Activated CD4-positive, alpha-beta T cell treated with anti-CD3 and anti-CD28 coated beads, Interleukin-2, amount 50 U/mL, for 16 hours (primary cell): ENCODE measurements around the gene KLHDC2.
A peak's percentile ranks its signal among the peaks of the same experiment; 100 is the strongest.
"Not testable (repeated sequence)": the region's sequence is repeated elsewhere in the genome, so short reads cannot be mapped to it uniquely, and the experiment has no call there.

Experiments used
- DNase-seq: peaks from one replicate; pipeline ENCODE4 v3.0.0-alpha.2; 2020

The KLHDC2 gene, protein sequence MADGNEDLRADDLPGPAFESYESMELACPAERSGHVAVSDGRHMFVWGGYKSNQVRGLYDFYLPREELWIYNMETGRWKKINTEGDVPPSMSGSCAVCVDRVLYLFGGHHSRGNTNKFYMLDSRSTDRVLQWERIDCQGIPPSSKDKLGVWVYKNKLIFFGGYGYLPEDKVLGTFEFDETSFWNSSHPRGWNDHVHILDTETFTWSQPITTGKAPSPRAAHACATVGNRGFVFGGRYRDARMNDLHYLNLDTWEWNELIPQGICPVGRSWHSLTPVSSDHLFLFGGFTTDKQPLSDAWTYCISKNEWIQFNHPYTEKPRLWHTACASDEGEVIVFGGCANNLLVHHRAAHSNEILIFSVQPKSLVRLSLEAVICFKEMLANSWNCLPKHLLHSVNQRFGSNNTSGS

GRCh38 chr14:49767571-49768300 is at the start of gene KLHDC2:
Gene KLHDC2 (plus strand): TSS chr14:49768153. CDS start chr14:49768469, 316 bp downstream.
- DNase-seq, result peak; percentile 92

GRCh38 chr14:49720744-49721143 is 47.2 kb upstream of the KLHDC2 start:
- DNase-seq, result no peak

- DNase-seq, result not testable (repeated sequence)
These were observed 46.1 kb upstream of the KLHDC2 start for GRCh38 chr14:49721733-49722435.

DNA sequence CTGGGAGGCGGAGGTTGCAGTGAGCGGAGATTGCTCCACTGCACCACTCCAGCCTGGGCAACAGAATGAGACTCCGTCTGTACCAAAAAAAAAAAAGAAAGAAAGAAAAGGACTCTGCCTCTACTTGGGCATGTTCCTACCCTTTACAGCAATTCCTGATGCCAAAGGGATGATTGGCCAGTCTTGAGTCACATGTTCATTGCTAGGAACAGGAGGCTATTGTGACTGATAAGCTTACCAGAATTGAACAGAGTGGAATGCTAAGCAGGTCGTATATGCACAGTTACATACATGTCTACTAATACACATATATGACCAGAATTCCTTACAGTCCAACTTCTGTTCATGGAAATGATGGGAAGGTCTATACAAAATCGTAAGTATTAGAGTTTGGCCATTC is 40.8 kb upstream of the KLHDC2 start:
- DNase-seq, result no peak

DNA sequence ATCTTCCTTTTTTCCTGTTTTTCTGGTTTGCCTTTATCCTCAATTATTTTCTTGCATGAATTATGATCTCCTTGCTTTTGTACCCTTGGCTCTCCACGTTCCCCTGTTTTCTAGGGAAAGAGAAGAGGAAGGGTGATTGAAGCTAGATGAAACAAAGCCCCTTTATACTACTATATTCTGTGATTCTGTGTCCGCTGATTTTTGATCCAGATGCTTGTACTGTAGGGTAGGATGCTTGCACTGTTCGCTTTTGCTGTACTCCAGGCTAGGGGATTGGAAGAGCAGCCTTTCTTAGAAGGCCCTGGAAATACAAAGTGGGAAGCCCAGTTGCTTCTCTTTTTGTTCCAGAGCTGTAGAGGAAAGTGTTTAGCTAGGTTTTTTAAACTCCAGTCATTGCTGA is 35.1 kb upstream of the KLHDC2 start:
- DNase-seq, result no peak

- DNase-seq, result no peak
These were observed 34.1 kb upstream of the KLHDC2 start for GRCh38 chr14:49733836-49734235.

- DNase-seq, result not testable (repeated sequence)
These were observed 32.3 kb upstream of the KLHDC2 start for GRCh38 chr14:49735669-49736068.

DNA sequence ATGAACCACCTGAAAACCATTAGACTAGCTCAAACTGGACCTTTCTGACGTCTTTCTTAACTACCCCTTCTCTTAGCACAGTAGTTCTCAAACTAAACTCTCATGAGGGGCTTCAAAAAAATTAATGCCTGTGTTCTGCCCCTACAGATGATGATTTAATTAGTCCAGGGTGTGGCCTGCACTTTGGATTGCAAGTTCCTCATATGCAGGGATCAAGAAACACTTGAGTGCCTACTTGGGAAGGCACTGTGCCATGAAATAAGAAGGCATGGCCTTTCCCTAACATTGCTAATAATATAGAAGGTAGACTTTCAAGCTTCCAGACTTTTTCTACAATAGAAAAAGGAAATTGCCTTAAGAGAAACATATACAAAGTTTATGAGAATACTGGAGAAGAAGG is 22.8 kb upstream of the KLHDC2 start:
- no peak for DNase-seq

DNA sequence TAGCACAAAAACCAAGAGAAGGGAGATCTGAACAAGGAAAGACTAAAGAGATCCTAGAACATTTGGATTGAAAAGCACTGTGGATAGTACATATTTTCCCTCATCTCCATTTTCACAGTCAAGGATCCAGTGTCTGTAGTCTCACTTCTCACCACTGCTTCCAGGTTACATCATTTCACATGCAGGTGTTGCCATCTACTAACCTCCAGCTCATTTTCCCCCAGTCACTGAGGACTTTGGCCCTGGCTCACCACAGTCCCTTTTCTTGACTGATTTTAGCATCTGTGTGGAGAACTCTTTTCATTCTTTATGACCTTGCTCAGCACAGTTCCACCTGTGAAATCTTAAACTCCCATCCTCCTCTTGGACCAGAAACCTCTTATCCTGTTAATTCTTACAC is 21.5 kb upstream of the KLHDC2 start:
- DNase-seq, result not testable (repeated sequence)

- DNase-seq, result no peak
These were observed 13.3 kb upstream of the KLHDC2 start for GRCh38 chr14:49754570-49755097.

DNA sequence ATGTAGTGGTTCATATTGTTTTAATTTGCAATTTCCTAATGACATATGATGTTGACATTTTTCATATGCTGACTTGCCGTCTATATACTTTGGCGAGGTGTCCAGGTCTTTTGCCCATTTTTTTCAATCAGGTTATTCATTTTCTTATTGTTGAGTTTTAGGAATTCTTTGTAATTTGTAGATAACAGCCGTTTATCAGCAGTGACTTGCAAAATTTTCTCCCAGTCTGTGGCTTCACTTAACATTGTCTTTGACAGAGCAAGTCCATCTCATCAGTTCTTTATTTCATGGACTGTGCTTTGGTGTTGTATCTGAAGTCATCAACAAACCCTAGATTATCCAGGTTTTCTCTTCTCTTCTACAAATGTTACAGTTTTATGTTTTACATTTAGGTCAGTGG is 12.6 kb upstream of the KLHDC2 start:
- no peak for DNase-seq

DNA sequence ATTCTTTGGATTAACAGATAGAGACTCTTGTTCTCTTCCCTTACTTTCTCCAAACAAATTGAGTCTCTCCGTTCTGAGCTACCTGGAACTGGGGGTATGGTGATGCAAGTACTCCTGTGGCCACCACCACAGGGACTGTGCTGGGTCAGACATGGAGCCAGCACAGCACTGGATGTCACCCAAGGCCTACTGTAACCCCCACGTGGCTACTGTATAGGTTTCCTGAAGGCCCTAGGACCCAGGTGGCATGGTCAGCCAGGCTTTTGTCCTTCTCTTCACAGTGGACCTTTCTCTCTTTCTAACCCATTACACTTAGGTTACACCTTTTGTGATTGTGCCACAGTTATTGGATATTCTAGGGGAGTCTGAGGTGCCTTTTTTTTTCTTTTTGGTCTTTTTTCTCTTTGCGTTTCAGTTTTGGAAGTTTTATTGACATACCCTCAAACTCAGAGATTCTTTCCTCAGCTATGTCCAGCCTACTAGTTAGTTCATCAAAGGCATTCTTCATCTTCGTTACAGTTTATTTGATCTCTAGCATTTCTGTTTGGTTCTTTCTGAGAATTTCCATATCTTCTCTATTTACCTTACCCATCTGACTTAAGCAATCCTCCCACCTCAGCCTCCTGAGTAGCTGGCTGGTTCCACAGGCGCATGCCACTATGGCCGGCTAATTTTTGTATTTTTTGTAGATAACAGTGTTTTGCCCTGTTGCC is 6.0 kb upstream of the KLHDC2 start:
- DNase-seq, result no peak

- DNase-seq, result no peak
These were observed 1.1 kb upstream of the KLHDC2 start for GRCh38 chr14:49766839-49767238.

GRCh38 chr14:49767270-49767570 is 733 bp upstream of the KLHDC2 start:
- DNase-seq, result no peak

DNA sequence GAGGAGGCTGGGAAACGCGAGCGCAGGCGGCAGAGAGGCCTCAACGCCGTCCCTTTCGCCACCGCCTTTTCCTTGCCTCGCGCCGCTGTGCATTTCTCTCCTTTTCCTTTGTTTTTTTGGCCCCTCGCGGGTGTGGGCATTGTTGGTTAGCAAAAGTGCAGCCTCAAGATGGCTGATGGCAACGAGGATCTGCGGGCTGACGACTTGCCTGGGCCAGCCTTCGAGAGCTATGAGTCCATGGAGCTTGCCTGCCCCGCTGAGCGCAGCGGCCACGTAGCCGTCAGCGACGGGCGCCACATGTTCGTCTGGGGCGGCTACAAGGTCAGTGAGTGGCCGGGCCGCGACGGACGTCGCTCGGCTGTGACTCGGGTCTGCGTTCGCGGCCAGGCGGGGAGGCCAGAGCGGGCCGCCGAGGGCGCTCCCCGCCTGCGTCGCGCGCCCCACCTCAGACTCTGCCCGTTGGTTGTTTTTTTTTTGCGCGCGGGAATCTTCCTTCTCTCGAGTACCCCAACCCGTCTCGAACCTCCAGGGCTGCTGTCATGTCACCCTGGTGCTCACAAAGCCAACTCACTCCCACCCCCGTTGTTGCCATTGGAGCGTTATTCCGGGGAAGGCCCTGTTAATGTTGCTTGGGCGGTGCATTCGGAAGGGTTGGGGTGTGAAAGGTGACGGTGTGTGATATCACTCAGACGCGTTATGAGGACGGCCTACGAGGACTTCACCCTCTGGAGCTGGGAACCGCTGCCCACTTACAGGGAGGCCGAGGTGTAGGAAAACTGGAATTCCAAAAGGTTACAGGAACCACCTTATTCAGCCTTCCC is 558 bp downstream of the KLHDC2 start:
- DNase-seq, result peak; percentile 76

- DNase-seq, result no peak
These were observed 1.2 kb downstream of the KLHDC2 start for GRCh38 chr14:49769171-49769570.

- no peak for DNase-seq
These were observed 1.7 kb downstream of the KLHDC2 start for GRCh38 chr14:49769581-49770211.

DNA sequence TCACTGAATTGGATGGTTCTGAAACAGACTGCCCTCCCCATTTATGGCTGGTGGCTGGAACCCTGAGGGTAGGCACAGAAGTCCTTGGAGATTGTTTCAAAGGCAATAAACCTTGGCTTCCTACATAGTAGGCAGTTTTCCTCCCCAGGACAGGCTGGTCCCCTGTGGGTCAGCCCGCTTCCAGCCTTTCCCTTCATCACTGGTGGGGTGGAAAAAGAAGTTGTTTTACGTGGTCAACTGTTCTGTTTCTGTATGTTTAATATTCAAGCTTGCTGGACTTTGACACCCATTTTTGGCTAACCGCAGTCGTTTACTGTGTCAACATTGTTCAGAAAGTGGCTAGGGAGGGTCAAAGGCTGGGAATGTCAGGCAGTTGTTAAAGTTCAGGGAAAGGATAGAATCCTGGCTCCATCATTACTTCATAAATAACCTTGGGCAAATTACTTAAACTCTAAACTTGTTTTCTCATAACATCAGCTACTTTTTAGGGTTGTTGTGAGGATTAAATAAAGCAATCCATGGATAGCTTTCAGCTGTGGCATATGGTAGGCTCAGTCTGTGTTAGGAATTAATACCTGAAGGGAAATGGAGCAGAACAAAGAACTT is 2.4 kb downstream of the KLHDC2 start:
- DNase-seq, result no peak

DNA sequence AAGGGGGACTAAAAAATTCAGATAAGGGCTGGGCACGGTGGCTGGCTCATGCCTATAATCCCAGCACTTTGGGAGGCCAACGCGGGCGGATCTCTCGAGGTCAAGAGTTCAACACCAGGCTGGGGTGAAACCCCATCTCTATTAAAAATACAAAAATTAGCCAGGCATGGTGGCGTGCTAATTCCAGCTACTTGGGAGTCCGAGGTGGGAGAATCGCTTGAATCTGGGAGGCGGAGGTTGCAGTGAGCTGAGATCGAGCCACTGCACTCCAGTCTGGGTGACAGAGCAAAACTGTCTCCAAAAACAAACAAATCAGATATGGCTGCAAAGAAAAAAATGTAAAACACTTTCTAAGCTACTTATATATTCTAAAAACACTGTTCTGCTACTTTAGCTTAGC is 3.7 kb downstream of the KLHDC2 start:
- not testable (repeated sequence) for DNase-seq

DNA sequence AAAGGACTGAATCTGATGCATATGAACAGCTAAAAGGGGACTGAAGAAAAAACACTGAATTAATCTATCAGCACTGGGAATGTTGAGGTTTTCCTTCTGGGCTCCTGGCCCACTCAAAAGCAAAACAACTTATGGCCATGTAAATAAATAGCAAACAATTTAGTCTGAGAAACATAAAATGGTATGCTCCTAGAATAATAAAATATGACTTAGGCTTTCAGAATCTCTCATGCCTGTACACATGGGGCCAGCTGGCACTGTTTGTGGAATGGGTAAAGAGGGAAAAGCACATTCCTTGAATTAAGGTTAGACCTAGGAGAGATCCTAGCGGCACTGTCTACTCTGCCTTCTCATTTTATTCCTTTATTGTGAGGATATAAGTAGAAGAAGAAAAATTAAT is 6.2 kb downstream of the KLHDC2 start:
- DNase-seq, result no peak

DNA sequence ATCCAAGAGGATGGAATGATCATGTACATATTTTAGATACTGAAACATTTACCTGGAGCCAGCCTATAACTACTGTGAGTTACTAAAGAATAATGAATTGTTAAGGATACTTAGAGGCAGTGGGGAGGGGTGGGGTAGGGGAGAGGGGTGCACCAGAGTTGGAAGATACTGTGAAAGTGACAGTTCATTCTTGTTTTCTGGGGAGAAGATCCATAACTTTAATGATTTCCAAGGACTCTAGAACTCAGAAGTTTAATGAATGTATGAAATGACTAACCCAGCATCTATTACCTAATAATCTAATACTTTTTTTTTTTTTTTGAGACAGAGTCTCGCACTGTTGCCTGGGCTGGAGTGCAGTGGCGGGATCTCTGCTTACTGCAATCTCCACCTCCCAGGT is 10.5 kb downstream of the KLHDC2 start:
- DNase-seq, result no peak
